ENCODE results near the gene STPG3.

GRCh38 chr9:137302449-137303150 is 51.5 kb downstream of the STPG3 start:
- TF ChIP-seq EZH2phosphoT487 (IDR thresholded peaks at IDR 0.05; ENCODE audit: insufficient read depth, low read depth) (no peak), EZH2 (IDR thresholded peaks at IDR 0.05; ENCODE audit: insufficient read depth, poor library complexity, severe bottlenecking) (no peak)

Measured in GM23248 (cell line).